ENCODE data around the gene DPCD.

The DPCD gene

GRCh38 chr10:101612872-101613271 lies 24.8 kb downstream of the DPCD start:
- DNase-seq (ENCODE audit: low read depth, low spot score), result no peak
- no peak overlapping the region for H3K4me3 ChIP-seq (ENCODE audit: low read depth, low read length)
- in situ Hi-C loops (cut with HindIII; ENCODE audit: low sequenced_read_pairs), result no loop called here
- TF ChIP-seq CTCF (IDR thresholded peaks at IDR 0.05; ENCODE audit: low read depth, low read length), result no peak

GRCh38 chr10:101613646-101614045 lies 25.5 kb downstream of the DPCD start:
- H3K4me3 ChIP-seq (ENCODE audit: low read depth, low read length), result no peak overlapping the region
- TF ChIP-seq CTCF (IDR thresholded peaks at IDR 0.05; ENCODE audit: low read depth, low read length), result no peak

GRCh38 chr10:101614663-101615524 lies 26.8 kb downstream of the DPCD start:
- in situ Hi-C loops (cut with HindIII; ENCODE audit: low sequenced_read_pairs), result no loop called here
- DNase-seq (ENCODE audit: low read depth, low spot score), result no peak
- H3K4me3 ChIP-seq (ENCODE audit: low read depth, low read length), result no peak overlapping the region
- no peak for TF ChIP-seq CTCF (IDR thresholded peaks at IDR 0.05; ENCODE audit: low read depth, low read length)

More at GRCh38 chr10:101613646-101614045, 25.5 kb downstream of the DPCD start:
- no peak for DNase-seq (ENCODE audit: low read depth, low spot score)
- in situ Hi-C loops (cut with HindIII; ENCODE audit: low sequenced_read_pairs), result no loop called here

- TF ChIP-seq CTCF (IDR thresholded peaks at IDR 0.05; ENCODE audit: low read depth, low read length), result no peak
- H3K4me3 ChIP-seq (ENCODE audit: low read depth, low read length), result no peak overlapping the region
- in situ Hi-C loops (cut with HindIII; ENCODE audit: low sequenced_read_pairs), result no loop called here
- DNase-seq (ENCODE audit: low read depth, low spot score), result no peak
These were observed 27.5 kb downstream of the DPCD start for GRCh38 chr10:101615525-101616116.

GRCh38 chr10:101616415-101617101 lies 28.4 kb downstream of the DPCD start:
- in situ Hi-C loops (cut with HindIII; ENCODE audit: low sequenced_read_pairs), result no loop called here
- no peak for TF ChIP-seq CTCF (IDR thresholded peaks at IDR 0.05; ENCODE audit: low read depth, low read length)
- H3K4me3 ChIP-seq (ENCODE audit: low read depth, low read length), result no peak overlapping the region

GRCh38 chr10:101617102-101617823 lies 29.1 kb downstream of the DPCD start:
- TF ChIP-seq CTCF (IDR thresholded peaks at IDR 0.05; ENCODE audit: low read depth, low read length), result no peak
- DNase-seq (ENCODE audit: low read depth, low spot score), result no peak
- in situ Hi-C loops (cut with HindIII; ENCODE audit: low sequenced_read_pairs), result no loop called here
- no peak overlapping the region for H3K4me3 ChIP-seq (ENCODE audit: low read depth, low read length)

More at GRCh38 chr10:101616415-101617101, 28.4 kb downstream of the DPCD start:
- DNase-seq (ENCODE audit: low read depth, low spot score), result no peak

All from astrocyte of the spinal cord (primary cell).